WTC11 (cell line): Measurements from ENCODE around the gene SUPT3H. TPM values are rescaled to one million over a fixed set of nuclear protein-coding genes. Genes with fewer than 3 reads are reported as not detected.

Experiments
- ATAC-seq: fragments of 200-7000 bp; cut with Tn5 transposase; 2 replicates; pipeline ENCODE4 v1.10.0; 2021; ENCODE audit warnings: mild to moderate bottlenecking, moderate library complexity
- CTCF ChIA-PET: fragments of 300-600 bp; sonication (Branson Sonifier 250); formaldehyde crosslinking; loops from one replicate; lab custom pipeline; 2021; ENCODE audit warnings: antibody characterized with exemption; lab: Charles Lee
- POLR2A ChIA-PET: fragments of 350-600 bp; sonication (Branson Sonifier 250); formaldehyde crosslinking; loops from one replicate; lab custom pipeline; 2021; ENCODE audit warnings: antibody characterized with exemption; lab: Charles Lee
- DNase-seq: peaks from one replicate; pipeline ENCODE4 v3.0.0; 2021; ENCODE audit warnings: low spot score
- H3K27ac Mint-ChIP-seq: 2 replicates; pipeline ENCODE4 v1.8.0; 2021; ENCODE audit warnings: mixed read lengths
- H3K27me3 Mint-ChIP-seq: 2 replicates; pipeline ENCODE4 v1.8.0; 2021; ENCODE audit warnings: low read depth, mild to moderate bottlenecking, moderate library complexity, mixed read lengths
- H3K36me3 Mint-ChIP-seq: 2 replicates; pipeline ENCODE4 v1.8.0; 2021; ENCODE audit warnings: mixed read lengths
- H3K4me1 Mint-ChIP-seq: 2 replicates; pipeline ENCODE4 v1.8.0; 2022; ENCODE audit warnings: mixed read lengths
- H3K4me3 Mint-ChIP-seq: 2 replicates; pipeline ENCODE4 v1.8.0; 2021; ENCODE audit warnings: mild to moderate bottlenecking, moderate library complexity, mixed read lengths
- H3K9me3 Mint-ChIP-seq: 2 replicates; pipeline ENCODE4 v1.8.0; 2021; ENCODE audit warnings: mixed read lengths
- CREB1 ChIP-seq: sonication (generic); formaldehyde crosslinking; IDR thresholded peaks from 2 replicates; pipeline ENCODE4 v1.8.0; 2023; ENCODE audit warnings: mild to moderate bottlenecking, missing genetic modification reagents
- EMX1 ChIP-seq: fragments of 250-450 bp; sonication (Bioruptor Pico); IDR thresholded peaks from 2 replicates; pipeline ENCODE4 v1.8.0; 2021; ENCODE audit warnings: mild to moderate bottlenecking
- ESRRA ChIP-seq: sonication (generic); formaldehyde crosslinking; IDR thresholded peaks from 2 replicates; pipeline ENCODE4 v1.8.1; 2022; ENCODE audit warnings: mild to moderate bottlenecking, missing genetic modification reagents, borderline replicate concordance
- KAT7 ChIP-seq: sonication (generic); formaldehyde crosslinking; IDR thresholded peaks from 2 replicates; pipeline ENCODE4 v1.8.1; 2023; ENCODE audit warnings: missing genetic modification reagents, mild to moderate bottlenecking, borderline replicate concordance
- MYBL2 ChIP-seq: sonication (generic); formaldehyde crosslinking; IDR thresholded peaks from 2 replicates; pipeline ENCODE4 v1.8.1; 2023; ENCODE audit warnings: mild to moderate bottlenecking, moderate library complexity, missing genetic modification reagents
- NR1H2 ChIP-seq: sonication (generic); formaldehyde crosslinking; IDR thresholded peaks from 2 replicates; pipeline ENCODE4 v1.9.0; 2021; ENCODE audit warnings: mild to moderate bottlenecking, moderate library complexity, missing genetic modification reagents
- OVOL2 ChIP-seq: fragments of 250-450 bp; sonication (Bioruptor Pico); IDR thresholded peaks from 2 replicates; pipeline ENCODE4 v1.9.0; 2021; ENCODE audit warnings: mild to moderate bottlenecking, borderline replicate concordance
- PRRX2 ChIP-seq: fragments of 250-450 bp; sonication (Bioruptor Pico); IDR thresholded peaks from 2 replicates; pipeline ENCODE4 v1.8.0; 2021; ENCODE audit warnings: mild to moderate bottlenecking
- RELA ChIP-seq: sonication (generic); formaldehyde crosslinking; IDR thresholded peaks from 2 replicates; pipeline ENCODE4 v1.8.1; 2022; ENCODE audit warnings: missing genetic modification reagents, mild to moderate bottlenecking, borderline replicate concordance
- RORB ChIP-seq: fragments of 250-450 bp; sonication (Bioruptor Pico); IDR thresholded peaks from 2 replicates; pipeline ENCODE4 v1.9.0; 2021; ENCODE audit warnings: mild to moderate bottlenecking
- SMAD4 ChIP-seq: sonication (generic); formaldehyde crosslinking; IDR thresholded peaks from 2 replicates; pipeline ENCODE4 v1.8.0; 2022; ENCODE audit warnings: mild to moderate bottlenecking, missing genetic modification reagents
- TCF7 ChIP-seq: sonication (generic); formaldehyde crosslinking; IDR thresholded peaks from 2 replicates; pipeline ENCODE4 v1.8.0; 2022; ENCODE audit warnings: mild to moderate bottlenecking, low read depth, missing genetic modification reagents, moderate library complexity
- TEAD1 ChIP-seq: sonication (generic); formaldehyde crosslinking; IDR thresholded peaks from 2 replicates; pipeline ENCODE4 v1.8.0; 2022; ENCODE audit warnings: mild to moderate bottlenecking, missing genetic modification reagents
- TP53 ChIP-seq: sonication (generic); formaldehyde crosslinking; IDR thresholded peaks from 2 replicates; pipeline ENCODE4 v1.8.1; 2023; ENCODE audit warnings: mild to moderate bottlenecking, missing genetic modification reagents
- ZNF138 ChIP-seq: sonication (generic); formaldehyde crosslinking; conservative IDR thresholded peaks from 2 replicates; pipeline ENCODE4 v1.8.1; 2022; ENCODE audit warnings: mild to moderate bottlenecking, moderate library complexity, missing genetic modification reagents
- ZNF263 ChIP-seq: sonication (generic); formaldehyde crosslinking; IDR thresholded peaks from 2 replicates; pipeline ENCODE4 v1.8.1; 2022; ENCODE audit warnings: low read depth, mild to moderate bottlenecking, moderate library complexity, missing genetic modification reagents
- ZNF396 ChIP-seq: fragments of 250-450 bp; sonication (Bioruptor Pico); IDR thresholded peaks from 2 replicates; pipeline ENCODE4 v1.8.0; 2021; ENCODE audit warnings: mild to moderate bottlenecking, moderate library complexity, borderline replicate concordance
- total RNA-seq: library from RNA; stranded (reverse); gene quantifications from 3 replicates; pipeline ENCODE4 v1.2.3, GENCODE V29; 2021
- TF ChIP-seq, protein P1 (sequence below): sonication (generic); formaldehyde crosslinking; IDR thresholded peaks from 2 replicates; pipeline ENCODE4 v1.8.1; 2022; ENCODE audit warnings: mild to moderate bottlenecking, missing genetic modification reagents, moderate library complexity, borderline replicate concordance
- TF ChIP-seq, protein P2 (sequence below): fragments of 250-450 bp; sonication (Bioruptor Pico); IDR thresholded peaks from 2 replicates; pipeline ENCODE4 v1.8.0; 2021; ENCODE audit warnings: mild to moderate bottlenecking
- TF ChIP-seq, protein P3 (sequence below): fragments of 250-450 bp; sonication (Bioruptor Pico); IDR thresholded peaks from 2 replicates; pipeline ENCODE4 v1.9.0; 2021; ENCODE audit warnings: moderate library complexity, mild to moderate bottlenecking, inconsistent platforms, borderline replicate concordance
- TF ChIP-seq, protein P4 (sequence below): sonication (generic); formaldehyde crosslinking; IDR thresholded peaks from 2 replicates; pipeline ENCODE4 v1.8.1; 2022; ENCODE audit warnings: mild to moderate bottlenecking, moderate library complexity, missing genetic modification reagents

Gene SUPT3H
- total RNA-seq, 1 experiment from 2014 or later: 15.3 TPM

DNA sequence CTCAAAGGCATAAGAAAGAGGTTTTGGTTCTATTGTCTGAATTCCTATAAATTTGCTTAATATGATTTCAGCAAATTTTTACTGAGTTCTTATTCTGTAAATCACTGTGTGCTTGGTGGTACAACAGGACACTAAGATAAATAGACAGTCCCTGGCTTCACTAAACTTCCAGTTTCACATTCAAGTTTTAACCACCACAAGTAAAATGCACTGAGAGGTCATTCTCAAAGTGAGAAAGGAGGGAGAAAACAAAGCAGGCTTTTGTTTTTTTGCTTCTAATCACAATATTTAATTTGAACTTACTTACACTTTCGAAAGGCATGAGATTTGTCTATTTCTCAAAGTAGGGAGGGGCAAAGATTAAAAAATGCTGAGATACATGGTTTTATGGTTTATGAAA lies 544.5 kb downstream of the SUPT3H start:
- H3K4me3 Mint-ChIP-seq: no peak overlapping the region

DNA sequence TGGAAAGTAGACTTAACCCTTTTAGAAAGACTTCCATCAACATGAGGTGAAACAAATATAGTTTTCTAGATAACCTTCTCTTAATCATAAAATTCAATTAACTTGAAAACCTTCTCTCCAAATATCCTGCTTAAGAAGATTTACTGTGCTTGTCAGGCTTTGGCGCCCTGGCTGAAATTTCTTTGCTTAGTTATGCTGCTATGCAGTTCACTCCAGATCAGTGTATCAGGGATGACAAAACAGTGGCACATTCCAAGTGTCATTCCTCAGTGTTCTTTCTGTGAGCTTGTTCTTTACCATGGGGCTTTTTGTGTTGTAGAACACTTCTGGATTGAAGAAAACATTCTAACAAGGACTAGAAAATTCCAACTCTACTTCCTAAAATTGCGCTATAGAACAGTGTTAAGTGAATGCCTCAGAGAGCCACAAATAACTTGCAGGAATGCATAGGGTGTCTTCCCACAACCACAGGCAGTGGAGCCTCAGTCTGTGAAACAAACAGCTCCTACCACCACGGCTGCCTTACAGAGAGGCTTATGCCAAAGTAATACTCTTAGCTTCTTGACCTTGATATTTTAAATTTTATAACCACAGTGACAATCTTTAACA lies 546.6 kb downstream of the SUPT3H start:
- peaks cover 47% of the 10 kb centered on the region for H3K4me1 Mint-ChIP-seq
- no peaks in the 10 kb centered on the region for H3K9me3 Mint-ChIP-seq
- H3K27me3 Mint-ChIP-seq: no peaks in the 10 kb centered on the region
- CTCF ChIA-PET: interaction anchor here (1.2 to 1.7 kb wide), 2 partner anchors 163 to 355 kb away, joined by 3 to 7 read pairs; no protein-coding TSS in a partner anchor
- H3K36me3 Mint-ChIP-seq: no peaks in the 10 kb centered on the region
- POLR2A ChIA-PET: no interaction called here
- H3K4me3 Mint-ChIP-seq: no peak overlapping the region
- DNase-seq: peak; percentile 13
- TF ChIP-seq EMX1 (no peak), ESRRA (CRISPR knock-in tag) (no peak), RELA (CRISPR knock-in tag) (no peak), TP53 (CRISPR knock-in tag) (no peak), SMAD4 (CRISPR knock-in tag) (no peak), MYBL2 (CRISPR knock-in tag) (no peak)
- ATAC-seq: peak; percentile 69
- peak overlapping the region; percentile 57; the same call in 1 of the 2 replicates for H3K27ac Mint-ChIP-seq

More for the DNA sequence above, 544.5 kb downstream of the SUPT3H start:
- Mint-ChIP-seq H3K36me3 (no peaks in the 10 kb centered on the region), H3K27me3 (no peaks in the 10 kb centered on the region), H3K27ac (no peak overlapping the region), H3K4me1 (peaks cover 45% of the 10 kb centered on the region), H3K9me3 (no peaks in the 10 kb centered on the region)
- ChIA-PET CTCF (no interaction called here), POLR2A (no interaction called here)
- no peak for ATAC-seq
- no peak for TF ChIP-seq TCF7 (CRISPR knock-in tag)
- no peak for TF ChIP-seq CREB1 (CRISPR knock-in tag)
- no peak for TF ChIP-seq ZNF396 (CRISPR knock-in tag)
- no peak for DNase-seq

DNA sequence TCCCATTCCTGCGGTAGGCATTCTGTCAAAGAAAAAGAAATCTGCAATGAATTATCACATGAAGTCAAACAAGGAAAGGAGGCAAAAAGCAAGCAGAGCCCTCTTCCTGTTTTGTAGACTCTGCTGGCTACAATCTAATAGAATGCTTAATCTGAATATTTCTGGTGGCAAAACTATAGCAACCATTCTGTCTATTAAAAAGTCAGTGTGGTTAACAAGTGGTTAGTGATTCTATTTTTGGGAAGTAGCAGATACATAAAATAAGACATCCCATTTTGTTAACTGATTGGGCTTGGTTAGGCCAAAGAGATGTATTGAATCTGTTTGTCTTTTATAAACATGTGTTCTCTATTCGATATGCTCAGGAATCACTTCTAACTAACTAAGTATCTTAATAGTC lies 547.9 kb downstream of the SUPT3H start:
- H3K27ac Mint-ChIP-seq: peak overlapping the region; percentile 18; the same call in 1 of the 2 replicates
- TF ChIP-seq, protein P1, sequence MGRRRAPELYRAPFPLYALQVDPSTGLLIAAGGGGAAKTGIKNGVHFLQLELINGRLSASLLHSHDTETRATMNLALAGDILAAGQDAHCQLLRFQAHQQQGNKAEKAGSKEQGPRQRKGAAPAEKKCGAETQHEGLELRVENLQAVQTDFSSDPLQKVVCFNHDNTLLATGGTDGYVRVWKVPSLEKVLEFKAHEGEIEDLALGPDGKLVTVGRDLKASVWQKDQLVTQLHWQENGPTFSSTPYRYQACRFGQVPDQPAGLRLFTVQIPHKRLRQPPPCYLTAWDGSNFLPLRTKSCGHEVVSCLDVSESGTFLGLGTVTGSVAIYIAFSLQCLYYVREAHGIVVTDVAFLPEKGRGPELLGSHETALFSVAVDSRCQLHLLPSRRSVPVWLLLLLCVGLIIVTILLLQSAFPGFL (CRISPR knock-in tag): no peak
- TF ChIP-seq NR1H2 (CRISPR knock-in tag): no peak
- no peak for TF ChIP-seq CREB1 (CRISPR knock-in tag)
- TF ChIP-seq, protein P2, sequence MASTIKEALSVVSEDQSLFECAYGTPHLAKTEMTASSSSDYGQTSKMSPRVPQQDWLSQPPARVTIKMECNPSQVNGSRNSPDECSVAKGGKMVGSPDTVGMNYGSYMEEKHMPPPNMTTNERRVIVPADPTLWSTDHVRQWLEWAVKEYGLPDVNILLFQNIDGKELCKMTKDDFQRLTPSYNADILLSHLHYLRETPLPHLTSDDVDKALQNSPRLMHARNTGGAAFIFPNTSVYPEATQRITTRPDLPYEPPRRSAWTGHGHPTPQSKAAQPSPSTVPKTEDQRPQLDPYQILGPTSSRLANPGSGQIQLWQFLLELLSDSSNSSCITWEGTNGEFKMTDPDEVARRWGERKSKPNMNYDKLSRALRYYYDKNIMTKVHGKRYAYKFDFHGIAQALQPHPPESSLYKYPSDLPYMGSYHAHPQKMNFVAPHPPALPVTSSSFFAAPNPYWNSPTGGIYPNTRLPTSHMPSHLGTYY (CRISPR knock-in tag): no peak
- no peak for TF ChIP-seq PRRX2 (CRISPR knock-in tag)
- no peaks in the 10 kb centered on the region for H3K36me3 Mint-ChIP-seq
- no peak overlapping the region for H3K4me3 Mint-ChIP-seq
- H3K4me1 Mint-ChIP-seq: peaks cover 55% of the 10 kb centered on the region
- CTCF ChIA-PET: no interaction called here
- DNase-seq: no peak
- POLR2A ChIA-PET: no interaction called here
- no peaks in the 10 kb centered on the region for H3K9me3 Mint-ChIP-seq
- ATAC-seq: no peak
- H3K27me3 Mint-ChIP-seq: no peaks in the 10 kb centered on the region

DNA sequence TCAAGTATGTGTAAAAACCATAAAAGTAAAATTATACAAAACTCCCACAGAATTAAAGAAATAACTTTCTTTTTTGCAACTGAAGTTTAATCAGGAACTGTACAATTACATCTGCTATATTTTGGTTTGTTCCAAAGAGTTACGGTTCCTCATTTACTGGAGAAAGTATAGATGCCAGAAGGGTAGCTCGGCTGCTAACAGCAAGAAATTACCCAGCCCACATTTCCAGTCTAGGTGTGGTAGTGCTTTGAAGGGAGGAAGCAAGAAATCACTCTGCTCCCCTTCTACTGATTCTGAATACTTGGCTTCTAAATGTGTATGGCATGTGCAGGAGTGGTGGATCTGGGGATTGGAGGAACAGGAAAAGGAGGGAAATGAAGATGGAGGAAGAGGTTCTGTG lies 549.0 kb downstream of the SUPT3H start:
- ChIA-PET POLR2A (no interaction called here), CTCF (no interaction called here)
- Mint-ChIP-seq H3K27me3 (no peaks in the 10 kb centered on the region), H3K4me3 (no peak overlapping the region), H3K36me3 (no peaks in the 10 kb centered on the region), H3K27ac (peak overlapping the region; percentile 67), H3K9me3 (no peaks in the 10 kb centered on the region), H3K4me1 (peaks cover 61% of the 10 kb centered on the region)
- DNase-seq (no peak), ATAC-seq (no peak)
- TF ChIP-seq, protein P3, sequence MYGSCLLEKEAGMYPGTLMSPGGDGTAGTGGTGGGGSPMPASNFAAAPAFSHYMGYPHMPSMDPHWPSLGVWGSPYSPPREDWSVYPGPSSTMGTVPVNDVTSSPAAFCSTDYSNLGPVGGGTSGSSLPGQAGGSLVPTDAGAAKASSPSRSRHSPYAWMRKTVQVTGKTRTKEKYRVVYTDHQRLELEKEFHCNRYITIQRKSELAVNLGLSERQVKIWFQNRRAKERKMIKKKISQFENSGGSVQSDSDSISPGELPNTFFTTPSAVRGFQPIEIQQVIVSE (CRISPR knock-in tag): no peak
- TF ChIP-seq TP53 (CRISPR knock-in tag) (no peak), ZNF138 (CRISPR knock-in tag) (no peak), ZNF263 (CRISPR knock-in tag) (no peak), KAT7 (CRISPR knock-in tag) (no peak), RELA (CRISPR knock-in tag) (no peak), SMAD4 (CRISPR knock-in tag) (no peak), TEAD1 (CRISPR knock-in tag) (no peak), RORB (CRISPR knock-in tag) (no peak), MYBL2 (CRISPR knock-in tag) (no peak), OVOL2 (no peak)
- TF ChIP-seq, protein P4, sequence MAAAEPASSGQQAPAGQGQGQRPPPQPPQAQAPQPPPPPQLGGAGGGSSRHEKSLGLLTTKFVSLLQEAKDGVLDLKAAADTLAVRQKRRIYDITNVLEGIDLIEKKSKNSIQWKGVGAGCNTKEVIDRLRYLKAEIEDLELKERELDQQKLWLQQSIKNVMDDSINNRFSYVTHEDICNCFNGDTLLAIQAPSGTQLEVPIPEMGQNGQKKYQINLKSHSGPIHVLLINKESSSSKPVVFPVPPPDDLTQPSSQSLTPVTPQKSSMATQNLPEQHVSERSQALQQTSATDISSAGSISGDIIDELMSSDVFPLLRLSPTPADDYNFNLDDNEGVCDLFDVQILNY (CRISPR knock-in tag): no peak
